HepG2 (cell line): ENCODE measurements around the gene OPRL1. TPM values are rescaled to one million over a fixed set of nuclear protein-coding genes. Genes with fewer than 3 reads are reported as not detected.

Source experiments
- ARID4A ChIP-seq: sonication (generic); formaldehyde crosslinking; IDR thresholded peaks from 2 replicates; pipeline ENCODE4 v1.5.0; 2020; ENCODE audit warnings: mild to moderate bottlenecking, missing genetic modification reagents, borderline replicate concordance
- MAFG ChIP-seq: sonication (generic); formaldehyde crosslinking; IDR thresholded peaks from 2 replicates; pipeline ENCODE4 v1.5.1; 2020; ENCODE audit warnings: mild to moderate bottlenecking, missing genetic modification reagents
- NFIB ChIP-seq: sonication (generic); formaldehyde crosslinking; IDR thresholded peaks from 2 replicates; pipeline ENCODE4 v1.9.0; 2021; ENCODE audit warnings: missing genetic modification reagents, mild to moderate bottlenecking, borderline replicate concordance
- PHF21A ChIP-seq: sonication (generic); formaldehyde crosslinking; IDR thresholded peaks from 2 replicates; pipeline ENCODE4 v1.5.0; 2020; ENCODE audit warnings: mild to moderate bottlenecking, missing genetic modification reagents
- TOPORS ChIP-seq: sonication (generic); formaldehyde crosslinking; IDR thresholded peaks from 2 replicates; pipeline ENCODE4 v1.8.0; 2023; ENCODE audit warnings: mild to moderate bottlenecking, missing genetic modification reagents
- ZFYVE20 ChIP-seq: sonication (generic); formaldehyde crosslinking; IDR thresholded peaks from 2 replicates; pipeline ENCODE4 v1.8.0; 2023; ENCODE audit warnings: low read depth, mild to moderate bottlenecking, moderate library complexity, missing genetic modification reagents, borderline replicate concordance
- ZKSCAN5 ChIP-seq: sonication (generic); formaldehyde crosslinking; IDR thresholded peaks from 2 replicates; pipeline ENCODE4 v1.5.1; 2020; ENCODE audit warnings: mild to moderate bottlenecking, missing genetic modification reagents
- ZNF224 ChIP-seq: sonication (generic); formaldehyde crosslinking; IDR thresholded peaks from 2 replicates; pipeline ENCODE4 v1.5.0; 2020; ENCODE audit warnings: mild to moderate bottlenecking, missing genetic modification reagents
- ZNF343 ChIP-seq: sonication (generic); formaldehyde crosslinking; IDR thresholded peaks from 2 replicates; pipeline ENCODE4 v1.4.0; 2020; ENCODE audit warnings: mild to moderate bottlenecking, missing genetic modification reagents
- ZNF431 ChIP-seq: sonication (generic); formaldehyde crosslinking; IDR thresholded peaks from 2 replicates; pipeline ENCODE4 v1.9.0; 2022; ENCODE audit warnings: missing genetic modification reagents, low read depth, mild to moderate bottlenecking, borderline replicate concordance
- ZNF629 ChIP-seq: sonication (generic); formaldehyde crosslinking; conservative IDR thresholded peaks from 2 replicates; pipeline ENCODE4 v1.5.0; 2020; ENCODE audit warnings: missing genetic modification reagents
- ZNF678 ChIP-seq: sonication (generic); formaldehyde crosslinking; IDR thresholded peaks from 2 replicates; pipeline ENCODE4 v1.4.0; 2020; ENCODE audit warnings: mild to moderate bottlenecking, missing genetic modification reagents
- ZNF75D ChIP-seq: sonication (generic); formaldehyde crosslinking; IDR thresholded peaks from 2 replicates; pipeline ENCODE4 v1.8.1; 2023; ENCODE audit warnings: missing genetic modification reagents, mild to moderate bottlenecking, borderline replicate concordance
- polyA plus RNA-seq, 8 experiments: library from polyadenylated mRNA; depleted of rRNA in 3 of 8; stranded (reverse) in 7 of 8; unstranded in 1 of 8; fragments of >200 nt; fragmentation: Illumina TruSeq in 4 of 8; extraction: Trizol in 4 of 8; gene quantifications; 2 replicates each; pipeline versions ENCODE4 v1.2.1 to v1.2.3, GENCODE V29; 2011 to 2016; ENCODE audit warnings: low read depth in 4 of 8, missing spikeins in 1 of 8, mixed read lengths in 1 of 8; ENCODE audit not compliant: insufficient read depth in 1 of 8
- total RNA-seq, 5 experiments: library from RNA; depleted of rRNA; stranded (reverse); fragments of >200 nt; fragmentation: Illumina TruSeq; extraction: Trizol; gene quantifications; 2 replicates each; pipeline ENCODE4 v1.2.3, GENCODE V29; 2016; ENCODE audit warnings: low read depth in 1 of 5
- TF ChIP-seq, protein P1 (sequence below): sonication (generic); formaldehyde crosslinking; IDR thresholded peaks from 2 replicates; pipeline ENCODE4 v1.8.1; 2023; ENCODE audit warnings: mild to moderate bottlenecking, missing genetic modification reagents
- TF ChIP-seq, protein P2 (sequence below): sonication (generic); formaldehyde crosslinking; IDR thresholded peaks from 2 replicates; pipeline ENCODE4 v1.5.1; 2020; ENCODE audit warnings: mild to moderate bottlenecking, missing genetic modification reagents, borderline replicate concordance
- TF ChIP-seq, protein P3 (sequence below): sonication (generic); formaldehyde crosslinking; conservative IDR thresholded peaks from 2 replicates; pipeline ENCODE4 v1.5.0; 2020; ENCODE audit warnings: missing genetic modification reagents
- TF ChIP-seq, protein P4 (sequence below): sonication (generic); formaldehyde crosslinking; IDR thresholded peaks from 2 replicates; pipeline ENCODE4 v1.4.0; 2020; ENCODE audit warnings: mild to moderate bottlenecking, missing genetic modification reagents

OPRL1 gene
- total and polyA plus RNA-seq, 2 of the 13 experiments (the other 11 are each of a cell fraction or from before 2014, with no cell fraction given) = 0.35 to 0.71 TPM

DNA sequence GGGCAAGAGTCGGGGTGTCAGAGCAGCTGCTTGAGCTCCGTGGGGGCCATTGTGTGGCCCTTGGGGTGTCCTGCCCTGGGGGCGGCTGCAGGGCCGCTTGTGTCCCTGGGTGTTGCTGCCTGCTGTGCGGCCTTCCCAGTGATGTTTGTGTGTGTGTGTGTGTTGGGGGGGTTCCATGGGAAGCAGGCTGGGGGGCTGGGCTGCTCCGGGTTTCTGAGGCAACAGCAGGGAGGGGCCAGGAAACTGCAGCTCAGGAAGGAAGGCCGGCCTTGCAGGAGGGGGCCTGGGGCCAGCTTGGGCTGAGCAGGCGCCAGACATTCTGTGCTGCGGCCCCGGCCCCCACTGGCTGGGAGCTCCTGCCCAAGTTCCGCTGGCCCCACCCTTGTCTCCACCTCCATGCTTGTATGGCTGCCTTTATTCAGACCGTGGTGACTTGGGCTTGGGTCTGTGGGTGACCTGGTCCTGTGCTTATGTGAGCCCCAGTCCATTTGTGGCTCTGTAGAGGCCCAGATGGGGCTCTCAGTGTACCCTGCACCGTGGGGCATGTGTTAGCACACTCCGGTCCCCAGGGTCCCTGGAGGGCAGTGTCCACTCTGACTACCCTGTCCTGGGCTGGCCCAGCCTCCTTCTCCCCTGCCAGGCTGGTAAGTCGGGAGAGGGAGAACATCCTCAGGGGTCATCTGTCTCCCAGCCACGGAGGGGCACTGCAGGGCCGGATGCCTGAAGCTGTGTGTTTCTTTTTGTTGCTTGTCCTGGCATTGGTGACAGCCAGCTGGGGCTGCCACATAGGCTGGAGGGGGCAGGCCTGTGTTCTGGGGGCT is 25.8 kb upstream of the OPRL1 start (continued):
- TF ChIP-seq, protein P1, sequence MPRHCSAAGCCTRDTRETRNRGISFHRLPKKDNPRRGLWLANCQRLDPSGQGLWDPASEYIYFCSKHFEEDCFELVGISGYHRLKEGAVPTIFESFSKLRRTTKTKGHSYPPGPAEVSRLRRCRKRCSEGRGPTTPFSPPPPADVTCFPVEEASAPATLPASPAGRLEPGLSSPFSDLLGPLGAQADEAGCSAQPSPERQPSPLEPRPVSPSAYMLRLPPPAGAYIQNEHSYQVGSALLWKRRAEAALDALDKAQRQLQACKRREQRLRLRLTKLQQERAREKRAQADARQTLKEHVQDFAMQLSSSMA = peak; percentile 82
- TF ChIP-seq PHF21A (CRISPR knock-in tag) = peak; percentile 96
- no peak for TF ChIP-seq ZFYVE20
- TF ChIP-seq, protein P2, sequence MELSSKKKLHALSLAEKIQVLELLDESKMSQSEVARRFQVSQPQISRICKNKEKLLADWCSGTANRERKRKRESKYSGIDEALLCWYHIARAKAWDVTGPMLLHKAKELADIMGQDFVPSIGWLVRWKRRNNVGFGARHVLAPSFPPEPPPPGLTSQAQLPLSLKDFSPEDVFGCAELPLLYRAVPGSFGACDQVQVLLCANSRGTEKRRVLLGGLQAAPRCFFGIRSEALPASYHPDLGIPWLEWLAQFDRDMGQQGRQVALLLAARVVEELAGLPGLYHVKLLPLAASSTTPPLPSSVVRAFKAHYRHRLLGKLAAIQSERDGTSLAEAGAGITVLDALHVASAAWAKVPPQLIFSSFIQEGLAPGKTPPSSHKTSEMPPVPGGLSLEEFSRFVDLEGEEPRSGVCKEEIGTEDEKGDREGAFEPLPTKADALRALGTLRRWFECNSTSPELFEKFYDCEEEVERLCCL (CRISPR knock-in tag) = peak; percentile 22; the same call in 1 of the 2 replicates
- TF ChIP-seq, protein P3, sequence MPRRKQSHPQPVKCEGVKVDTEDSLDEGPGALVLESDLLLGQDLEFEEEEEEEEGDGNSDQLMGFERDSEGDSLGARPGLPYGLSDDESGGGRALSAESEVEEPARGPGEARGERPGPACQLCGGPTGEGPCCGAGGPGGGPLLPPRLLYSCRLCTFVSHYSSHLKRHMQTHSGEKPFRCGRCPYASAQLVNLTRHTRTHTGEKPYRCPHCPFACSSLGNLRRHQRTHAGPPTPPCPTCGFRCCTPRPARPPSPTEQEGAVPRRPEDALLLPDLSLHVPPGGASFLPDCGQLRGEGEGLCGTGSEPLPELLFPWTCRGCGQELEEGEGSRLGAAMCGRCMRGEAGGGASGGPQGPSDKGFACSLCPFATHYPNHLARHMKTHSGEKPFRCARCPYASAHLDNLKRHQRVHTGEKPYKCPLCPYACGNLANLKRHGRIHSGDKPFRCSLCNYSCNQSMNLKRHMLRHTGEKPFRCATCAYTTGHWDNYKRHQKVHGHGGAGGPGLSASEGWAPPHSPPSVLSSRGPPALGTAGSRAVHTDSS = 0 out of 2 replicates have a peak, but pooled peaks have one; percentile 81
- no peak for TF ChIP-seq TOPORS (CRISPR knock-in tag)
- TF ChIP-seq, protein P4, sequence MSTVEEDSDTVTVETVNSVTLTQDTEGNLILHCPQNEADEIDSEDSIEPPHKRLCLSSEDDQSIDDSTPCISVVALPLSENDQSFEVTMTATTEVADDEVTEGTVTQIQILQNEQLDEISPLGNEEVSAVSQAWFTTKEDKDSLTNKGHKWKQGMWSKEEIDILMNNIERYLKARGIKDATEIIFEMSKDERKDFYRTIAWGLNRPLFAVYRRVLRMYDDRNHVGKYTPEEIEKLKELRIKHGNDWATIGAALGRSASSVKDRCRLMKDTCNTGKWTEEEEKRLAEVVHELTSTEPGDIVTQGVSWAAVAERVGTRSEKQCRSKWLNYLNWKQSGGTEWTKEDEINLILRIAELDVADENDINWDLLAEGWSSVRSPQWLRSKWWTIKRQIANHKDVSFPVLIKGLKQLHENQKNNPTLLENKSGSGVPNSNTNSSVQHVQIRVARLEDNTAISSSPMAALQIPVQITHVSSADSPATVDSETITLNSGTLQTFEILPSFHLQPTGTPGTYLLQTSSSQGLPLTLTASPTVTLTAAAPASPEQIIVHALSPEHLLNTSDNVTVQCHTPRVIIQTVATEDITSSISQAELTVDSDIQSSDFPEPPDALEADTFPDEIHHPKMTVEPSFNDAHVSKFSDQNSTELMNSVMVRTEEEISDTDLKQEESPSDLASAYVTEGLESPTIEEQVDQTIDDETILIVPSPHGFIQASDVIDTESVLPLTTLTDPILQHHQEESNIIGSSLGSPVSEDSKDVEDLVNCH (CRISPR knock-in tag) = no peak
- TF ChIP-seq MAFG = no peak
- peak; percentile 85 for TF ChIP-seq ARID4A
- peak; percentile 45 for TF ChIP-seq ZNF629 (CRISPR knock-in tag)
- TF ChIP-seq ZKSCAN5 (CRISPR knock-in tag) = no peak
- TF ChIP-seq ZNF75D (CRISPR knock-in tag) = no peak
- no peak for TF ChIP-seq ZNF343 (CRISPR knock-in tag)
- no peak for TF ChIP-seq ZNF678
- TF ChIP-seq NFIB = no peak
- TF ChIP-seq ZNF431 = peak; percentile 74; the same call in 1 of the 2 replicates
- TF ChIP-seq ZNF224 (CRISPR knock-in tag) = no peak
